Lung microvascular endothelial cell (primary cell): Measurements from ENCODE around the gene ZNF398. TPM values are rescaled to one million over a fixed set of nuclear protein-coding genes. Genes with fewer than 3 reads are reported as not detected.

Source experiments
- DNase-seq, 2 donors: peaks; one replicate each; pipeline versions ENCODE4 v3.0.0 to v3.0.0-alpha.2; 2010; ENCODE audit warnings: low read depth in 2 of 2
- total RNA-seq: library from RNA; depleted of rRNA; stranded (reverse); fragments of >200 nt; gene quantifications from 2 replicates; pipeline ENCODE4 v1.2.1, GENCODE V29; 2014

ZNF398 gene
- total RNA-seq, 1 donor from 2014 or later, result 5.2 TPM

GRCh38 chr7:149195180-149196150 lies 48.2 kb downstream of the ZNF398 start, which contains the start of gene ZNF282:
ZNF282 (plus strand) TSS chr7:149195546; CDS start chr7:149195590, 44 bp downstream.
- peak; percentile 88 to 90 for DNase-seq

GRCh38 chr7:149196151-149196704 lies 49.0 kb downstream of the ZNF398 start:
- peak; percentile 22 to 24 for DNase-seq

GRCh38 chr7:149196705-149197171 lies 49.5 kb downstream of the ZNF398 start:
- peak; percentile 19 to 35 for DNase-seq

GRCh38 chr7:149197675-149198074 lies 50.4 kb downstream of the ZNF398 start:
- DNase-seq, result no peak

- no peak for DNase-seq
These were observed 51.0 kb downstream of the ZNF398 start for GRCh38 chr7:149198161-149198816.

GRCh38 chr7:149199234-149199995 lies 52.2 kb downstream of the ZNF398 start:
- DNase-seq, result peak in 1 of 2 donors; percentile 63

GRCh38 chr7:149202831-149203231 lies 55.6 kb downstream of the ZNF398 start:
- DNase-seq, result peak in 1 of 2 donors; percentile 7

- DNase-seq, result no peak
These were observed 58.6 kb downstream of the ZNF398 start for GRCh38 chr7:149205690-149206381.

- no peak for DNase-seq
These were observed 60.2 kb downstream of the ZNF398 start for GRCh38 chr7:149207324-149208035.

GRCh38 chr7:149209518-149210269 lies 62.4 kb downstream of the ZNF398 start:
- DNase-seq, result peak; percentile 56 to 89

- no peak for DNase-seq
These were observed 63.3 kb downstream of the ZNF398 start for GRCh38 chr7:149210551-149210950.

GRCh38 chr7:149214020-149214720 lies 66.9 kb downstream of the ZNF398 start:
- DNase-seq, result no peak

- DNase-seq, result no peak
These were observed 69.1 kb downstream of the ZNF398 start for GRCh38 chr7:149216402-149216801.

- peak; percentile 49 to 80 for DNase-seq
These were observed 70.3 kb downstream of the ZNF398 start for GRCh38 chr7:149217570-149217969.

GRCh38 chr7:149218469-149219420 lies 71.5 kb downstream of the ZNF398 start:
- peak; percentile 51 to 75 for DNase-seq

GRCh38 chr7:149220534-149220933 lies 73.3 kb downstream of the ZNF398 start:
- DNase-seq, result peak in 1 of 2 donors; percentile 79

- no peak for DNase-seq
These were observed 75.9 kb downstream of the ZNF398 start for GRCh38 chr7:149223176-149223575.
